SJSA1 (cell line): ENCODE data around the gene DSE. TPM values are rescaled to one million over a fixed set of nuclear protein-coding genes. Genes with fewer than 3 reads are reported as not detected.
A peak's percentile ranks its signal among the peaks of the same experiment; 100 is the strongest.
"Not testable (repeated sequence)": the region's sequence is repeated elsewhere in the genome, so short reads cannot be mapped to it uniquely, and the experiment has no call there.

Experiments
- DNase-seq, 2 experiments: peaks; one replicate each; pipeline ENCODE4 v3.0.0-alpha.2; 2015 to 2020; ENCODE audit warnings: low spot score in 2 of 2, low read depth in 1 of 2
- H3K27ac ChIP-seq: fragments of 250-450 bp; sonication (Bioruptor Pico); 2 replicates; pipeline ENCODE4 v1.5.1; 2020; ENCODE audit warnings: mild to moderate bottlenecking, moderate library complexity
- H3K27me3 ChIP-seq: fragments of 250-450 bp; sonication (Bioruptor Pico); replicated peaks from 2 replicates; pipeline ENCODE4 v1.5.1; 2020; ENCODE audit warnings: mild to moderate bottlenecking, moderate library complexity
- H3K36me3 ChIP-seq: fragments of 250-450 bp; sonication (Bioruptor Pico); 2 replicates; pipeline ENCODE4 v1.5.1; 2020; ENCODE audit warnings: mild to moderate bottlenecking
- H3K4me1 ChIP-seq: fragments of 250-450 bp; sonication (Bioruptor Pico); replicated peaks from 2 replicates; pipeline ENCODE4 v1.6.1; 2021; ENCODE audit warnings: mild to moderate bottlenecking
- H3K4me3 ChIP-seq: fragments of 250-450 bp; sonication (Bioruptor Pico); 2 replicates; pipeline ENCODE4 v1.5.1; 2020; ENCODE audit warnings: mild to moderate bottlenecking
- H3K9me3 ChIP-seq: fragments of 250-450 bp; sonication (Bioruptor Pico); replicated peaks from 2 replicates; pipeline ENCODE4 v1.5.1; 2020; ENCODE audit warnings: mild to moderate bottlenecking
- total RNA-seq: library from RNA; depleted of rRNA; stranded (reverse); fragments of >200 nt; shearing (Covaris generic); gene quantifications from 2 replicates; pipeline ENCODE4 v1.2.3, GENCODE V29; 2014; rRNA removed

DSE gene
- total RNA-seq: 27.3 and 35.1 TPM in 2 replicates

DNA sequence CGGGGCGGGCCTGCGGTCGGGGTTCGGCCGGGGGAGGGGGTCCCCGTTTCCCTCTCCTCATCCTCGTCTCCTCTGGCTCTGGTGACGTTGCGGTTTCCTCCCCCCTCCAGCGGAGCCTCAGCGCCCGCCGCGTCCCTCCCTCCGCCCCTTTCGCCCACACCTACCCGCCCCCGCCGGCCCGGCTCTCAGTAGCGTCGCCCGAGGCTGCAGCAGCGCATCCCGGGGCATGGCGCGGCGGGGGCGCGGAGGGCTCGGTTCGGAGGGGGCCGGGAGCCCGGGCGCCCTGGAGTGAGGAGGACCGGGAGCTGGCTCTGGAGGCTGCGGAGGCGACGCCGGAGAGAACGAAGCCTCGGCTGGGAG lies at the start of gene DSE:
TSS of gene DSE (plus strand) at position 188 of the 360 bp plus-strand sequence. CDS start 28,304 bp downstream, outside the sequence.
- Histone ChIP-seq H3K4me3 (peak within 1 kb of the TSS; percentile 83), H3K36me3 (peaks cover 10% of the 10 kb centered on the region), H3K4me1 (peaks cover 13% of the 10 kb centered on the region; the same call in 1 of the 2 replicates), H3K27me3 (no peaks in the 10 kb centered on the region), H3K9me3 (no peaks in the 10 kb centered on the region), H3K27ac (peak within 1 kb of the TSS; percentile 63)
- peak in 1 of 2 experiments; percentile 77 for DNase-seq

DNA sequence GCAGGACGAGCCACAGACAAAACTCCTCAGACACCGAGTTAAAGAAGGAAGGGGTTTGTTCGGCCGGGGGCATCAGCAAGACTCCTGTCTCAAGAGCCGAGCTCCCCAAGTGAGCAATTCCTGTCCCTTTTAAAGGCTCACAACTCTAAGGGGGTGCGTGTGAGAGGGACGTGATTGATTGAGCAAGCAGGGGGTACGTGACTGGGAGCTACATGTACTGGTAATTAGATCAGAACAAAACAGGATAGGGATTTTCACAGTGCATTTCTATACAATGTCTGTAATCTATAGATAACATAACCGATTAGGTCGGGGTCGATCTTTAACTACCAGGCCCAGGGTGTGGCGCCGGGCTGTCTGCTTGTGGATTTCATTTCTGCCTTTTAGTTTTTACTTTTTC lies 48.8 kb upstream of the DSE start:
- H3K27me3 ChIP-seq, DNase-seq, H3K4me1 ChIP-seq, H3K4me3 ChIP-seq, H3K27ac ChIP-seq, H3K9me3 ChIP-seq, H3K36me3 ChIP-seq: not testable (repeated sequence)

DNA sequence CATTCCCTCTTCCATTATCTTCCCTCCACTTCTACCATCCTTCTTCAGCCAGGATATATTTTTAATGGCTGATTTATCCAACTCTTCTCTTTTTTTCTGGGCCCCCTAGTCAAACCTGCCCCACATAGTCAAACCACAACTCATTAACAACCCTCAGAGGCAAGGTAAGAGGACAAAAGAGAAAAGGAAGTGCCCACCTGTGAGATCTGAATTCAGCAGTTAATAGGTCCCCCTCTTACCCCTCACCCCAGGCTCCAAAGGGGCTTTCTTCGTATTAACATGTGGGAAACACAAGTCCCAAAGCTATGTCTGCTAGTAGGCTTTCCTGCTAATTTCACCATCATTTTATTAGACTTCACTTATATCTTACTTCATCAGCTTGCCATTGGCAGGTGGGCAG lies 46.9 kb upstream of the DSE start:
- no peak for DNase-seq
- Histone ChIP-seq H3K36me3 (no peaks in the 10 kb centered on the region), H3K4me1 (no peaks in the 10 kb centered on the region), H3K9me3 (no peaks in the 10 kb centered on the region), H3K27ac (no peak overlapping the region), H3K27me3 (no peaks in the 10 kb centered on the region), H3K4me3 (no peak overlapping the region)

DNA sequence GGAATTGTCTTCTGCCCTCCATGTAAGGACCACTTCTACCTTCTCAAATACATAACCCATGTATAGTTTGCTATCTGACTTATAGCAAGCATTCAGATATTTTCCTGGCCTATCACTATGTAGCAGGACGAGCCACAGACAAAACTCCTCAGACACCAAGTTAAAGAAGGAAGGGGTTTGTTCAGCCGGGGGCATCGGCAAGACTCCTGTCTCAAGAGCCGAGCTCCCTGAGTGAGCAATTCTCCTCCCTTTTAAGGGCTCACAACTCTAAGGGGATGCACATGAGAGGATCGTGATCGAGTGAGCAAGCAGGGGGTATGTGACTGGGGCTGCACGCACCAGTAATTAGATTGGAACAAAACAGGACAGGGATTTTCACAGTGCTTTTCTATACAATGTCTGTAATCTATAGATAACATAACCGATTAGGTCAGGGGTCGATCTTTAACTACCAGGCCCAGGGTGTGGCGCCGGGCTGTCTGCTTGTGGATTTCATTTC lies 45.1 kb upstream of the DSE start:
- H3K4me3 ChIP-seq, H3K27me3 ChIP-seq, H3K27ac ChIP-seq, H3K9me3 ChIP-seq, DNase-seq, H3K36me3 ChIP-seq, H3K4me1 ChIP-seq: not testable (repeated sequence)

DNA sequence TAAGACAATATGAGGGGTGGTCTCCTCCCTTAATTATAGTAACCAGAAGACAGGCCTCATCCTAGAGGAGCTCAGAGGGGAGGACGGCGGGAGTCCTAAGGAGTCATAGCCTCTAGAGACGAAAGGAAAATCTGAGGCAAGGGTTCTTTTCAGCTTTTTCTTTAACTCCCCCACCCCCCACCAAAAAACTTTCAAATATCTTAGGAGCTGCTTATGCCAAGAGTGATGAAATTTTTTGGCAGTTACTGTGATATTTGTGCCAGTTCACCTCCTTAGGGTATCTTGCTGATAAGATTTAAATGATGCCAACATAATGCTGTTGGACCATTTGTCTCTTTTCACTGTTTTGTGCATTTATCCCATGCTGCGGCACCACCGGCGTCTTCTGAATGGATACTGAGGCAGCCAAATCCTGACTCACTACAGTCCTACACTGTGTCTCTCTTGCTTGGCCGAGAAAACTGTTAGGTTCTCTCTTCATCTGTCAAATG lies 44.5 kb upstream of the DSE start:
- H3K9me3 ChIP-seq: no peaks in the 10 kb centered on the region
- DNase-seq: no peak
- H3K4me1 ChIP-seq: no peaks in the 10 kb centered on the region
- no peak overlapping the region for H3K4me3 ChIP-seq
- H3K27me3 ChIP-seq: no peaks in the 10 kb centered on the region
- H3K36me3 ChIP-seq: no peaks in the 10 kb centered on the region
- no peak overlapping the region for H3K27ac ChIP-seq

DNA sequence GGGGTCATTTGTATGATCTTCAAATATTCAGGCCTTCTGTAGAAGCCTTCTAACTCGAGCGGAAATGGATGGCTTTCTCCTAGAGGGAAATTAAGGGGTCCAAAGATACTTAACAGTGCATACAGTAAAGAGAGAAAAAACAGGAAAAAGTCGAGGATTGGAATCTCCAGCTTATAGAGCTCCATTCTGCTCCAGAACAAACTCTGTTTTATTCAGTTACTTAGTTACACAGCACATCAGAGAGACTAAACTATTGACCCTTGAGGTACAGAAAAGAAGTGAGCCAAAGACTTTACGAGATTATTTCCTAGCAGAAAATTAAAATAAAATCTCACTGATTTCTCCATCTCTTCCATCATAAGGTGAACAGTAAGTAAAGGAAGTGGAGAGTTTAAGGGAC lies 43.8 kb upstream of the DSE start:
- Histone ChIP-seq H3K27me3 (no peaks in the 10 kb centered on the region), H3K27ac (no peak overlapping the region), H3K4me3 (no peak overlapping the region), H3K9me3 (no peaks in the 10 kb centered on the region), H3K4me1 (no peaks in the 10 kb centered on the region), H3K36me3 (no peaks in the 10 kb centered on the region)
- no peak for DNase-seq

DNA sequence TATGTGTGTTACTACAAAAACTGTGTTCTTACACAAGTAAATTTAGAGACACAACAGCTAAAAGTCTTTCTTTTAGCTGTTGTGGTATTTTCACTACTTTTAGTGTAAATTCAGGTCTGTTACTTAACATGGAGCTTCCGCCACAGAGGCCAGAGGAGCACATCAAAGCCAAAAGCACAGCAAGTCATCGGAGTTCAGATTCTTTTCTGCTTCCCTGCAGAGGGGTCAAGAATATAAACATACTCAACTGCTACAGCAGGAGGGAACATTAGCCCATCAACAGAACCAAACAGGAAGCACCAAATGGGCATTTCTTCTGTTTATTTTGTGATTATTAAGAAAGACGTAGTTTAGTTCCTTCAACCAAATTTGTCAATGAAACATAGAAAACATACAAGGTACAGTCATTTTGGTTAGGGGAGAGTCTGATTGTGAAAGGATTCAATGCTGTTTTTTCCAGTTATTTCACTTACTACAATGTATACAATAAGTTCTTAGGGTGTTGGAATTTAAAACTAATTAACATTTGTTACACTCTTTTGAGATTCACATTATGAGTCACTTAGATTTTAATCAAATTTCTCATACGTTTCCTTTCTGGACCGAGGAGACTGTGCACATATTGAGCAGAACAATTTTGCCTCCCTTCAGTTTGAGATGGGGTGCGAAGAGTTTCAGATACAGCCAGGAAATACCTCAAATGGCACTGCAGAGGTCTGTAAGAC lies 42.8 kb upstream of the DSE start:
- no peak overlapping the region for H3K4me3 ChIP-seq
- H3K36me3 ChIP-seq: no peaks in the 10 kb centered on the region
- no peak overlapping the region for H3K27ac ChIP-seq
- no peak for DNase-seq
- no peaks in the 10 kb centered on the region for H3K4me1 ChIP-seq
- no peaks in the 10 kb centered on the region for H3K9me3 ChIP-seq
- H3K27me3 ChIP-seq: no peaks in the 10 kb centered on the region

DNA sequence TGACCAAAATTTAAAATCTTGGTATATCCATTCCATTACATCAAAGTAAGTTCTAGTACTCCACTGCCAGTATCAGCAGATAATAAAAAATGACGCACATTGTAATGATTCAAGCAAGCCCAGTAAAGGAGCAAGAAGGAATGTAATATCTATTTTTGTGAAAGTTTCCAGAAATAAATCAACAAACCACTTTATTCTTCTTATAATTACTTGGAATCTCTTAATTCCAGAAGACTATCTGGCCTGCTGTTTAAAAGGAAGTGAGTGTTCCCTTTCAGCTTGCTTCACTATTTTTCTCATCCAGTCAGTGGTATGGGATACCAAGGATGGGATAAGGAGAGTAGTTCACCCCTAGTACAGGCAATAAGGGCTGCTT lies 42.2 kb upstream of the DSE start:
- no peak for DNase-seq
- H3K36me3 ChIP-seq: no peaks in the 10 kb centered on the region
- no peaks in the 10 kb centered on the region for H3K4me1 ChIP-seq
- no peak overlapping the region for H3K27ac ChIP-seq
- H3K4me3 ChIP-seq: no peak overlapping the region
- H3K27me3 ChIP-seq: no peaks in the 10 kb centered on the region
- no peaks in the 10 kb centered on the region for H3K9me3 ChIP-seq

DNA sequence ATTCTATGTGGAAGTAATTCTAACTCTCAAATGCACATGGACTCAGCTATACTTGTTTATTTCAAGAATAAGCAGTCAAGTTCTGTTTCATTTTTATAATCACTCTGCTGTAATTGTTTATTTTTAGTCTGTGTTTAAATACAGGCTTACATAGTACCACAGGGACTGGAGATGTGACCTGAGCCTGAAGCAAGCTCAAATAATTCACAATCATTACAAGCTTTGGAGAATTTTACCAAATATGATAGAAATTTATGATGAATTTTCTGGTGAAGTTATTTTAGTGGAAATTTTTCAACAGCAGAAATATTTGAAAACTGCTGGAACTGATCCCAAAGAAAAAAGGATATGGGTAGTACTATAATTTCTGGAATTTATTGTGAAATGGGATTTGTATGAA lies 41.6 kb upstream of the DSE start:
- no peaks in the 10 kb centered on the region for H3K27me3 ChIP-seq
- DNase-seq: no peak
- no peak overlapping the region for H3K27ac ChIP-seq
- no peaks in the 10 kb centered on the region for H3K4me1 ChIP-seq
- H3K4me3 ChIP-seq: no peak overlapping the region
- no peaks in the 10 kb centered on the region for H3K9me3 ChIP-seq
- H3K36me3 ChIP-seq: no peaks in the 10 kb centered on the region

DNA sequence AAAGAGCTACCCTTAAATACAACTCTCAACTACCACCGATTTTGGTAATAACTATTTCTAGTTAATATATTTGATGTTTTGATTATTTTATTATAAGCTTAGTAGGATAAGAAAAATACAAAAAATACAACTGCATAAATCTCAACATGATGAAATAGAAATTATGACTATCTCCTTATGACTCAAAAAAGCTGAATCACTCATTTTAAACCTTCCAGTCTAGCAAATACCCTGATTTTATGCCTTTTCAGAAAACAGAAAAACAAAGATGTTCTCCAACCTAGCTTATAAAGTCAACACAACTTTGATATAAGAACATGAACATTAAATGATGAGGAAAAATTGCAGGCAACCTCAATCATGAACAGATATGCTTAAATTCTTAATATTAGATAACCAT lies 40.2 kb upstream of the DSE start:
- H3K27me3 ChIP-seq: no peaks in the 10 kb centered on the region
- H3K36me3 ChIP-seq: no peaks in the 10 kb centered on the region
- DNase-seq: no peak
- no peak overlapping the region for H3K27ac ChIP-seq
- no peaks in the 10 kb centered on the region for H3K4me1 ChIP-seq
- H3K9me3 ChIP-seq: no peaks in the 10 kb centered on the region
- no peak overlapping the region for H3K4me3 ChIP-seq

DNA sequence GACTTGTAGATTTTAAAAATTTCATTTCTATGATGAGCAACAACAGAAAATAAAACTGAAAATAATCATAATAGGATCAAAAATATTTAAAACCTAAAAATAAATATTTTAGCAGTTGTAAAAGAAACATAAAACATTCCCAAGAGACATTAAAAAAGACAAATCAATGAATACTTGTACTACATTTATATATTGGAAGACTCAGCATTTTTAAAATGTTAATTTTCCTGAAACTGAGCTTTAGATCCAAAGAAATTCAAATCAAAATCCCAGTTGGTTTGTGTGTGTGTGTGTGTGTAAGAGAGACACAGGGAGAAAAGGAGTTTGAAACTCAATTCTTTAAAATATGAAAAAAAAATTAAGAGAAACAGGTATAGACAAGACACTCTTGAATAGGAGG lies 38.7 kb upstream of the DSE start:
- Histone ChIP-seq H3K9me3 (no peaks in the 10 kb centered on the region), H3K27ac (no peak overlapping the region), H3K4me1 (no peaks in the 10 kb centered on the region), H3K36me3 (no peaks in the 10 kb centered on the region), H3K4me3 (no peak overlapping the region), H3K27me3 (no peaks in the 10 kb centered on the region)
- DNase-seq: no peak

DNA sequence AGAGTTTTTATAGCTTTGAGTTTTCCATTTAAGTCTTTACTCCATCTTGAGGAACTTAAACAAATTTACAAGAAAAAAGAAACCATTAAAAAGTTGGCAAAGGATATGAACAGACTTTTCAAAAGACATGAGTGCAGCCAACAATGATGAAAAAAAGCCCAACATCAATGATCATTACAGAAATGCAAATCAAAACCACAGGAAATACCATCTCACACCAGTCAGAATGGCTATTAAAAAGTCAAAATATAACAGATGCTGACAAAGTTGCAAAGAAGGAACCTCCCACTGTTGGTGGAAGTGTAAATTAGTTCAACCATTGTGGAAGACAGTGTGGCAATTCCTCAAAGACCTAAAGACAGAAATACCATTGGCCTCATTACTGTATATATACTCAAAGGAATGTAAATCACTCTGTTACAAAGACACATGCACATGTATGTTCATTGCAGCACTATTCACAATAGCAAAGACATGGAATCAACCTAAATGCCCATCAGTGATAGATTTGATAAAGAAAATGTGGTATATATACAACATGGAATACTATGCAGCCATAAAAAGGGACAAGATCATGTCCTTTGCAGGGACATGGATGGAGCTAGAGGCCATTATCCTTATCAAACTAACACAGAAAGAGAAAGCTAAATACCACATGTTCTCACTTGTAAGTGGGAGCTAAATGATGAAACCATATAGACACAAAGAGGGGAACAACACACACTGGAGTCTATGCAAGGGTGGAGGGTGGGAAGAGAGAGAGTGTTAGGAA lies 35.9 kb upstream of the DSE start:
- H3K27me3 ChIP-seq, DNase-seq, H3K4me3 ChIP-seq, H3K4me1 ChIP-seq, H3K36me3 ChIP-seq, H3K27ac ChIP-seq, H3K9me3 ChIP-seq: not testable (repeated sequence)

DNA sequence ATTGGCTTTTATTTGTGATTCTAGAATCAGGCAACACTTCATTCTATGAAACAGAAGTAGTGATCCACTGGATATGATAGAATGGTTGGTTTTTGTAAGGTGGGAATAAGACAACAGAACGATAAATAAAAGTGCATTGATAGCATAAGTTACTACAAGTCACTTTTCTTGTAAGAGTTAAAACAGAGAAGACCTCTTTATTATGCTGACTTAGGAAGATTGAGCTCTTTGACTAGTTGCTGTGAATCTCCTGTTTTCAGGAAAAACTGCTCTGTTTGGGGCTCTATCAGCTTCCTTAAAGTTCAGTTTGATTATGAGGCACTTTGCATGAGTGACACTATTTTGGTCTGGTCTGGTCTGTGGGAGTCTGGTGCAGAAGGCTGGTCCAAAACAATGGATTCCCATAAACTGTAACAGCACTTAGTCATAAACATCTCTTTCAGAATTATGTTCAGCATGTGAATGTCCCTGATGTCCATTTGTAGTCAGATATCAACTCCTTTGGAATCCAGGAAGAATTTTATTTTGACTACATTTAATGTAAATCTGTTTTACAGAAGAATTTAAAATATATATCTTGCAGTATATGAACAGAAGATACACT lies 35.0 kb upstream of the DSE start:
- DNase-seq: no peak
- Histone ChIP-seq H3K9me3 (no peaks in the 10 kb centered on the region), H3K4me3 (no peak overlapping the region), H3K27ac (no peak overlapping the region), H3K4me1 (no peaks in the 10 kb centered on the region), H3K27me3 (no peaks in the 10 kb centered on the region), H3K36me3 (no peaks in the 10 kb centered on the region)

DNA sequence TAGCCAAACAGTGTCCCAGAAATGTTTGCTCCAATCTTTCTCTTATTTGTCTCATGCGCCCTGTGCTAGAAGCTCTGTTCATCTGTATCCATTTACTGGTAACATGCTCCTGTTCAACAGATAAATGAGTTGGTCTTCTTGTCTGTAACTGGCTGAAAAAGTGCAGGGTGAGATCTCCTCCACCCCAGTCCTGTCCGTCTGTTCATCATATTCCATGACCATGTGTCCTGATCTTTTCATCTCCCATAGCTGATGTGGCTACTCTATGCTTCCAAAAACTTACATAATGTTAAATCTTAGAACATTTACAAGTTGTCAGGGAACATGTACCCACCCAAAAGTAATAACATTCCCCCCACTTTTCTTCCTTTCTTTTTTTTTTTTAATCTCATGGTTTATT lies 31.8 kb upstream of the DSE start:
- H3K27ac ChIP-seq: no peak overlapping the region

More for the DNA sequence above, 31.8 kb upstream of the DSE start:
- no peaks in the 10 kb centered on the region for H3K27me3 ChIP-seq
- H3K4me3 ChIP-seq: no peak overlapping the region
- H3K9me3 ChIP-seq: no peaks in the 10 kb centered on the region
- DNase-seq: no peak
- no peaks in the 10 kb centered on the region for H3K36me3 ChIP-seq
- H3K4me1 ChIP-seq: no peaks in the 10 kb centered on the region
